SH-SY5Y (cell line): ENCODE results near the gene TLL1.

Experiments
- GATA2 ChIP-seq: IDR thresholded peaks from 2 replicates; pipeline ENCODE4 v1.6.1; 2011; ENCODE audit warnings: mild to moderate bottlenecking, low read depth, low read length
- GATA3 ChIP-seq: IDR thresholded peaks from 2 replicates; pipeline ENCODE4 v1.6.1; 2011; ENCODE audit warnings: low read depth, mild to moderate bottlenecking, low read length, moderate library complexity

DNA sequence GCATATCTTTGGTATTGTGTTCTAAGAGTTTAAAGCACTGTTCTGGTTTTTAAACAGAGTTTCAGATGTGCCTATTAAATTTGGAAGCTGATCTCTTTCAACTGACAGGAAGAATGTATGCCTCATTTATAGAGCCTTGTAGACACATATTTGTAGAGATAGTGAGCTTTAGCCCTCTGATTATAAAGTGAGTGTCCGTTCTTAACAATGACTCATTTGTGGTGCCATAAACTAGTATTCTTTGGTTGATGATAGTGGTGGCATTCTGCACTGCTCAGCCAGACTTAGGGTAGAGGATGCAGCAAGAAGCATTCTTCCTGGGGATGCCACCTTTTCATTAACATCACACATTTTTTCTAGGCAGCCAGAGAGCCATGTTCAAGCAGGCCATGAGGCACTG is 121.7 kb downstream of the TLL1 start:
- TF ChIP-seq GATA2 (no peak), GATA3 (no peak)
